ENCODE results near the gene KCTD5.
"Not testable (repeated sequence)": the region's sequence is repeated elsewhere in the genome, so short reads cannot be mapped to it uniquely, and the experiment has no call there.

KCTD5 gene

DNA sequence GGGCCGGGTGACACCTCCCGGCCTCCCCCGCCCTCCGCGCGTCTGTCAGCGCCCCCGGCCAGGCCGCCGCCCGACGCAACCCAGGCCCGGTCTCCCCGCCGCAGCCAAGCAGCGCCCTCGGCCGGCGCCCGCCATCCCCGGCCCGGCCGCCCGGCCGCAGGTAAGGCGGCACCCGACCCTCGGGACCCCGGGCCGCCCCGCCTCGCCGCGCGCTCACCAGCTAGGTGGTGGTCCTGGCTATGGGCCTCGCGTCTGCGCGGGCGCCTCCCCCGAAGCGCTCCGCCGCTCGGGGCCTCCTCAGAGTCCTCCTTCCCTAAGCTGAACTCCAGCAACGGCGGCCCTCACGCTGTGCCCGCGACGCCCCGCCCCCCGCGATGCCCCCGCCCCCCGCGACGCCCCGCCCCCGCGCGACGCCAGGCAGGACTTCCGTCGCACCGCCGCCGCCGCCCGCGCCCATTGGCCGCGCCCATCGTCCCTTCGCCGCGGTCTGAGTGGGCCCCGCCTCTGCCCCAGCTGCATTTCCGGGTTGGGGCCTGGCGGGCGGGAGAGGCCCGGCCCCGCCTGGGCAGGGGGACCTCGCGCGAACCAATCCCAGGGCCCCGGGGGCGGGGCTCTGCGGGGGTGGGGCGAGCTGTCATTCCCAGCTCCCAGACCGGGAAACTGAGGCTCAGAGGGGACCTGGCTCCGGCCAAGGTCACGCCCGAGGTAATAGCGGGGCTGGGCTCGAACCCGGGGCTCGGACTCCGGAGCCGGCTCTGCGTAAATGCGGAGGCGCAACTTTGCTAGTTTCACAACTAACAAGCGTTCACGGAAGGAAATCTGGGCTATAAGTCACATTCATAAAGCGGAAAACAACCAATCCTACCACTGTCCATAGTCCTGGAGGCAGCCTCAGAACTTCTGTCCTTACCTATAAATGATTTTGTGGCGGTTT lies 9.0 kb upstream of the KCTD5 start:
- TF ChIP-seq CTCF (IDR thresholded peaks at IDR 0.05; ENCODE audit: insufficient read depth, missing control alignments), result no peak
- no peak for FAIRE-seq
- peak; percentile 90 for DNase-seq (ENCODE audit: insufficient read length, low spot score)

- no peak for TF ChIP-seq CTCF (IDR thresholded peaks at IDR 0.05; ENCODE audit: insufficient read depth, missing control alignments)
- FAIRE-seq, result no peak
- no peak for DNase-seq (ENCODE audit: insufficient read length, low spot score)
Measured at GRCh38 chr16:2675021-2675420, 7.3 kb upstream of the KCTD5 start.

- DNase-seq (ENCODE audit: insufficient read length, low spot score) (no peak), FAIRE-seq (no peak)
Measured at GRCh38 chr16:2675714-2676113, 6.6 kb upstream of the KCTD5 start.

GRCh38 chr16:2676937-2677336 lies 5.4 kb upstream of the KCTD5 start:
- not testable (repeated sequence) for DNase-seq (ENCODE audit: insufficient read length, low spot score); FAIRE-seq

More at GRCh38 chr16:2675714-2676113, 6.6 kb upstream of the KCTD5 start:
- TF ChIP-seq CTCF (IDR thresholded peaks at IDR 0.05; ENCODE audit: insufficient read depth, missing control alignments), result no peak

DNA sequence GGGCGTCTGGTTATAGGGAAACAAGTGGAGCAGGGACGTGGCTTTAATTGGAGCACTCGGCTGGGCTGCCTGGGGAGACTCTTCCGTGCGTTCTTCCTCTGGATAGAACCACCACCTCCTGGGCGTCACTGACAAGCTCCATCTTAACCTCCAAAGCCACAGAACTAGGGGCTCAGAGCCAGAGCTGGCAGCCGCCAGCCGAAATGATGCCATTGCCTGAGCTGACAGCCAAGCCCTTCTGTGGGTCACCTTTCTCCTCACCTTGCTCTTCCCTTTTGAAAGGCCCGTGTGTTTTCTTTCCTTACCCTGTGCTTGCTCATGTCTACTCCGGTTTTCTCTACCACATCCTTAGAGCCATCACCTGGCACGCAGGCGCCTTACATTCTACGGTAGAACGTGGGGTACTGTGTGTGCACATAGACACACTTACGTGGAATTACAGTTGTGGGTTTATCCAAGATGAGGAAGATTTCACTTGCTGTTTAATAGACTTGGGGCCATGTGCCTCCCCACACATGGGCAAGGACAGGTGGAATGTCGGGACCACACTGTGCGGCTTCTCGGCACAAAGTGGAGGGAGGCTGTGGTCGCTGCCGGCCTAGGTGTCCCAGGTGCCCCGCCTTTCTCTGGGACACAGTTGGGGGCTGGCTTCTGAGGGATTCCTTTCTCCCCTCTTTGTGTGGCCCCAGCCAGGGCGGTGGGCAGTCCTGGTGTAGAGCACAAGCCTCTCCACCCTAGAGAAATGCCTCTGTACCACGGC lies 3.9 kb upstream of the KCTD5 start:
- not testable (repeated sequence) for DNase-seq (ENCODE audit: insufficient read length, low spot score); FAIRE-seq

DNA sequence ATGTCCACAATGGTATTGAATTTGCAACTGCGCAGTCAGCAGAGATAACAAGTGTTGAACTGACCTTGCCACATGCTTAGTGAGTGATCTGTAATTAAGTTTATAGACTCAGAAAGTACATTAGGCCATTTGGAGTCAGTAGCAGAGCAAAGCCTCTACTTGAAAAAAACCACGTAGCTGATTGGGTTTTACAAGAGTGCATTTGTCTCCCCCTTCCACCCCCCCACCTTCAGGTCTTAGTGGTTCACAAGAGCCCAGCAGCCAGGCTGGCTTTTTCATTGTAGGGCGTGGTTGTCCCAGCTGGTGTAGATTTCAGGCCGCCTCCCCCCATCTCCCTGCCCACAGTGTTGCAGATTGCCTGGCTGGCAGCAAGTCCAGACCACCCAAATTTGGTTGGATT lies 2.4 kb upstream of the KCTD5 start:
- not testable (repeated sequence) for DNase-seq (ENCODE audit: insufficient read length, low spot score); FAIRE-seq

GRCh38 chr16:2680360-2680759 lies 2.0 kb upstream of the KCTD5 start:
- not testable (repeated sequence) for FAIRE-seq

DNA sequence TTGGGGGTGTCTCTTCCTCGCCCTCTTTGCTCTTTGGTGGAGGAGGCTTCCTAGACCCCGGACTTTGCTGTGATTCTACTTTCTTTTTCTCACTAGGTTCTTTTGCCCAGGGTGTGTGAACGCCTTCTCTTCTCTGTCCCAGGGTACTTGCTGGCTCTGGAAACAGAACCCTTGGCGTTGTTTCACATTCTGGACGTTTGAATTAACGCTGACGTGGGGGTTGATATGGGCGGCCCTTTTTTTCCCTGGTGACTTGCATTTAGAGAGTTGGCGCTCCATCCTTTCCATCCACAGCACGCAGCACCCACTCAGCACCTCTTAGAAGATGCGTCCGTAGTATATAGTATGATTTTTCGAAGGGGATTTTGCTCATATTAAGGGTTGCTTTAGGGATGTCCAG lies 718 bp downstream of the KCTD5 start:
- DNase-seq (ENCODE audit: insufficient read length, low spot score); FAIRE-seq: not testable (repeated sequence)

More at GRCh38 chr16:2680360-2680759, 2.0 kb upstream of the KCTD5 start:
- not testable (repeated sequence) for DNase-seq (ENCODE audit: insufficient read length, low spot score)

DNA sequence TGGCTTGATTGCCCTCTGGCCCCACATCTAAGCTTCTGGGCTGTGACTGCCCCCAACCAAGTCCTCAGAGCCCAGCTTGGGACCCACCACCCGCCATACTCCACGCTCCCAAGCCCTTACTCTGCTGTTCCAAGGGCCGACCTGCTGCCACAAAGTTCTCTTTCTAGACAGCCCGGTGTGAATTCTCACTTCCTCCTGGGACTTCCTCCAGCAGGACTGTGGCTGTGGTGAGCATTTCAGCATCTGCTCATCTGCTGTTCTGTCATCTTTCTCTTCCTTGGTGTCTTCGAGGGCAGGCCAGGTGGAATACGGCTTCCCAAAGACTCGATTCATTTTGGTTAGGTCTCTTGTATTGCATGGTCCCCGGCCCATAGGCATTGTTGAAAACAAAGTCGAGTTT lies 3.8 kb downstream of the KCTD5 start:
- not testable (repeated sequence) for FAIRE-seq; DNase-seq (ENCODE audit: insufficient read length, low spot score)

GRCh38 chr16:2686912-2687507 lies 4.7 kb downstream of the KCTD5 start:
- DNase-seq (ENCODE audit: insufficient read length, low spot score) (peak; percentile 12), FAIRE-seq (no peak)
- TF ChIP-seq CTCF (IDR thresholded peaks at IDR 0.05; ENCODE audit: insufficient read depth, missing control alignments), result no peak
